ENCODE measurements around the gene CRACR2B.

The CRACR2B gene

GRCh38 chr11:855330-855674 lies 27.6 kb downstream of the CRACR2B start:
- no peak for DNase-seq

- DNase-seq: no peak
These were observed 28.1 kb downstream of the CRACR2B start for GRCh38 chr11:855796-856195.

GRCh38 chr11:856397-856796 lies 28.7 kb downstream of the CRACR2B start:
- no peak for DNase-seq

- DNase-seq: no peak
These were observed 30.5 kb downstream of the CRACR2B start for GRCh38 chr11:858053-858761.

DNA sequence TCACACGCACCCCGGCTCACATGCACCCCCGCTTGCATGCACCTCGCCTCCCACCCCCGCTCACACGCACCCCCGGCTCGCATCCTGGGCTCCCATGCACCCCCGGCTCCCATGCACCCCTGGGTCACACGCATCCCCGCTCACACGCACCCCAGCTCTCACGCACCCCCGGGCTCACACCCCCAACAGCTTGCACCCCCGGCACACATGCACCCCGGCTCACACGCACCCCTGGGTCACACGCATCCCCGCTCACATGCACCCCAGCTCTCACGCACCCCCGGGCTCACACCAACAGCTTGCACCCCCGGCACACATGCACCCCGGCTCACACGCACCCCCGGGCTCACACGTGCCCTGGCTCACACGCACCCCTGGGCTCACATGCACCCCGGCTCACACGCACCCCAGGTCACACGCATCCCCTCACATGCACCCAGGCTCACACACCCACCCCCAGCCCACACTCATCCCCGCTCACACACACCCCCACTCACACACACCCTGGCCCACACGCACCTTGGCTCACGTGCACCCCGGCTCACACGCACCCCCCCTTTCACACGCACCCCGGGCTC lies 31.1 kb downstream of the CRACR2B start:
- DNase-seq: no peak

DNA sequence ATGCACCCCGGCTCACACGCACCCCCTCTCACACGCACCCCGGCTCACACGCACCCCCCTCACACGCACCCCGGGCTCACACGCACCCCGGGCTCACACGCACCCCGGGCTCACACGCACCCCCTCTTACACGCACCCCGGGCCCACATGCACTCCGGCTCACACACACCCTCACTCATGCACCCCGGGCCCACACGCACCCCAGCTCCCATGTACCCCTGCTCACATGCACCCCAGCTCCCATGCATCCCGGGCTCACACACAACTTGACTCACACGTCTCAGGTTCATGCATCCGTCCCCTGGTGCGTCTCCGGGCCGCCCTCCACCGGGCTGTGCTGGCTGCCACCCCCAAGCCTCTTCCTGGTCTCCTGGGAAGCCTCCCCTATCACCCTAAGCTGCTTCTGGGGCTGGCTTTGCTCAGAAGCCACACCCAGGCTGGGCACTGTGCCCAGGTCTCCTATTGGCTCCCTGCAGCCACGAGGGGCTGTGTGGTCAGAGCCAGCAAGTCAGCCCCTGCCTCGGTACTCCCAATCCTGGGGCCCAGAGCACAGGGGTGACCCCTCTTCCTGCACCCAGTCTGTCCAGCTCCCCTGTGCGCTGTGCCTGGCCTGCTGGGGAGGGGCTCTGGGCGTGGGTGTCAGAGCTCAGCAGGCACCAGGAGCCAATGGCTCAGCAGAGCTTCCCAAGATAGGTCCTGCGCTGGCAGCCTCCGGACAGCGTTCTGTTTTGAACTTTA lies 31.8 kb downstream of the CRACR2B start:
- no peak for DNase-seq

DNA sequence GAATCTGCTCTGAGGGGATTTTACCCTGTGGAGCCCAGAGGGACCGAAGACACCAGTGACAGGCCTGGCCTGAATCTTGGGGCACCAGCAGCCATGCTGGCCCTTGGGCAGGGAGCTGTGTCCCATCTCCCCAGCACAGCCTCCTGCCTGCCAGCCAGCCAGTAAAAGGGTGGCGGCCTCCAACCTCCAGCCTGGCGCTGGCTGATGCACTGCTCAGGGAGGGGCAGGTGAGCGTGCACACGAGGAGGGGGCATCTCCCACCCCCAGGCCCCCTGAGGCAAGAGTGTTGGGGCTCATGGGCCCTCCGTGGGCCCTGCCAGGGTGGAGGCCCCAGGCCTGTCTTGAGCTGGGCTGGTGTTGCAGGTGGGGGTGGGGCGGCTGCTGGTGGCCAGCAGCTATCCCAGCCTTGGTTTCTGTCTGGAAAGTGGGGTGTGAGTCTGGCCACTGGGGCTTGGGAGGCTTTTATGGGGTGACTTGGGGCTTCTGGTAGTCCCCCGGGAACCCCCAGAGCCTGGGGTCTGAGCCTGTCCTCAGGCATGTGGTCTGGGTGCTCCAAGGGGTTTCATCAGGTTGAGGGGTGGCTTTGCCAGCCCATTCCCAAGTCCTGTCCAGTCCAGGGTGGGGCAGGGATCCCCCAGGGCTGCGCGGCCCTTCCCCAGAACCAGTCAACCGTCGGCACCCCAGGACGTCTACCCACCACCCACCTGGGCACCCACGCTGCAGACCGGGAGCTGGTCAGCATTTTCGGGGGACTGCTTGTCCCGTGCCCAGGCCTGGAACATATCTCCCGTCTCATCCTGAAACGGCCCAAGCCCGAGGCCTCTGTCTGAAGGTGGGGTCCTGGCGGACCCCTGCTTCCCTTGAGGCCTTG lies 32.8 kb downstream of the CRACR2B start:
- DNase-seq: no peak

GRCh38 chr11:861105-861479 lies 33.4 kb downstream of the CRACR2B start:
- DNase-seq: no peak

DNA sequence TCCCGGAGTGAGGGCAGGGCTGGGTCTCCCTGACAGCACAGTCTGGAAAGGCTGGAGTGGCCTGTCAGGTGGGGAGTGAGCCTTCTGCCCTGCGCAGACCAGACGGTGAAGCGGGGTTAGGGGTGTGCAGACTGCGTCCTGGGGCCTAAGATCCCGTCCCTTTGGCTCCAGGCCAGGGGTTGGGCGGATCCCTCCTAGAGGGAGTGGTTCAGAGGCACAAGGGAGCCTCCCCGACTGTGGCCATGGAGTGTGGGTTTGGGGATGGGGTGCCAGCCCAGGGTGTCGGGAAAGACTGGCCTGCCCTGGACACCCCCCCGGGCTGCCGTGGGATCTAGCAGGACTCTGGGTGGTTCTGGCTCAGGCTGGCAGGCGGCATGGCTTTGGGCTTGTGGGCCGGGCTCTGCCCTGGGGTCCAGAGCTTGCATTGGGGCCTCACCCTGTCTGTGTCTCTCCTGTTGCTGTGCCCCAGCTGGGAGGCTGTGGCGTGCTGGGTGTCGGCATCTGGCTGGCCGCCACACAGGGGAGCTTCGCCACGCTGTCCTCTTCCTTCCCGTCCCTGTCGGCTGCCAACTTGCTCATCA lies 34.5 kb downstream of the CRACR2B start:
- DNase-seq: no peak

- DNase-seq: no peak
These were observed 34.9 kb downstream of the CRACR2B start for GRCh38 chr11:862696-863022.

GRCh38 chr11:863023-863909 lies 35.5 kb downstream of the CRACR2B start:
- DNase-seq: no peak

DNA sequence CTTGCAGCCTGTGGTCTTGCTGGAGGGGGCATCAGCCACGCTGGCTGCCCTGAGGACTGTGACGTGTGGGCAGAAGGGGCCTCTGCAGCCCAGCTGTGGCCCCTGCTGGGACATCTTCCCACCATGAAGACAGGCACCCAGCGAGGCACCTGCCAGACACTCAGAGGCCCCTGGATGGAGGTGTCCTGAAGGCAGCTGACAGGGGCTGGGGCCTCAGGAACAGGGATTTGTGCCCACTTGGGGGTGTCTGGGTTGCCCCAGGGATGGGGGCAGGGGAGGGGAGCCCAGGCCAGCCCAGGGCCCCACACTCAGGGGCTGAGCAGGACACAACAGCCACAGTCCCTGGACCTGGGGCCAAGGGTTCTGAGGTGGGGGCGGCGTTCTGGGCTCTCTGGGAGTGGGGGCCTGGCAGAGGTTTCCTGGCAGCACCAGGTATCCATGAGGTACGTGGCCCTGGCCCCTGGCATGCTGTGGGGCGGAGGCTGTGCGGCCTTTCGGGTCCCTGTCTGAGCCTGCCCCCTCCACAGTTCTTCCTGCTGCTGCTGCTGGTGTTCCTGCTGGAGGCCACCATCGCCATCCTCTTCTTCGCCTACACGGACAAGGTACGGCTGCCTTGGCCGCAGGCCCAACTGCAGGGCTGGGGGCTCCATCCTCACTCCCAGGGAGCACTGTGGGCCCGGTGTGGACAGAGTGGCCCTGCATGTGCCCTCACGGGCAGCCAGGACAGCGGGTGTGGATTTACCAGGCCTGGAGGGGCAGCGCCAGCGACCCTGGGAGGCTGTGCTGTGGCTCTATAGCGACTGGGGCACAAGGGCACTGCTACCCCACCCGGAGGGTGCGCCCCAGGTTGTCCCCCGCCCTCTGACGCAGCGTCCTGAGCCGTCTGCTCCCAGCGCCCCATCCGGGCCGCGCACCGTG lies 36.5 kb downstream of the CRACR2B start:
- no peak for DNase-seq

- DNase-seq: no peak
These were observed 37.2 kb downstream of the CRACR2B start for GRCh38 chr11:864898-865297.

DNA sequence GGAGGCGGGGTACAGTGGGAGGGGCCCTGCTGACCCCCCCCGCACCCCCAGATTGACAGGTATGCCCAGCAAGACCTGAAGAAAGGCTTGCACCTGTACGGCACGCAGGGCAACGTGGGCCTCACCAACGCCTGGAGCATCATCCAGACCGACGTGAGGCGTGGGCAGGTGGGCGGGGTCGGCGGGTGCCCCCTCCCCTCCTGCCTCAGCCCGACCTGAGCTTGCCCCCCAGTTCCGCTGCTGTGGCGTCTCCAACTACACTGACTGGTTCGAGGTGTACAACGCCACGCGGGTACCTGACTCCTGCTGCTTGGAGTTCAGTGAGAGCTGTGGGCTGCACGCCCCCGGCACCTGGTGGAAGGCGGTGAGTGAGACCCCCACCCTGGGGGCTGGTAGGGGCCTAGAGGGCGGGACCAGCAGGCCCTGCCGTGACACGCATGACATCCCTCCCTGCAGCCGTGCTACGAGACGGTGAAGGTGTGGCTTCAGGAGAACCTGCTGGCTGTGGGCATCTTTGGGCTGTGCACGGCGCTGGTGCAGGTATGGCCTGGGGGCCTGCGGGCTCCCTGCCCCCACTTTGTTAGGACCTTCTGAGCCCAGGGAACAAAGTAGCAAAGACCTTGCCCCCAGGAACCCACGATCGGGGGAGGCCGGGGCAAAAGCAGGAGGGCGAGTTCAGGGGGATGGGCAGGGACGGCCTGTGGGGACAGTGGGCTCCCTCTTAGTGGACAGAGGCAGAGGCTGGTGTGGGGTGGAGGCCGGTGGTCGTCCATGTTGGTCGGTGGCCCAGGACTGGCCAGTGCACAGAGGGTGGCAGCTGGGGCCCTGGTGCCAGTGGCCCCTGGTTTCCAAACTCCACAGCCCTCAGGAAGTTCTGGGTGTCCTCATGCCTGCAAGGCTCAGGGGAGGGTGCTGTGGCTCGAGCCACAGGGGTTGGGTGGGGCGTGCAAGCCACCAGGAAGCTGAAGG lies 38.0 kb downstream of the CRACR2B start:
- no peak for DNase-seq

DNA sequence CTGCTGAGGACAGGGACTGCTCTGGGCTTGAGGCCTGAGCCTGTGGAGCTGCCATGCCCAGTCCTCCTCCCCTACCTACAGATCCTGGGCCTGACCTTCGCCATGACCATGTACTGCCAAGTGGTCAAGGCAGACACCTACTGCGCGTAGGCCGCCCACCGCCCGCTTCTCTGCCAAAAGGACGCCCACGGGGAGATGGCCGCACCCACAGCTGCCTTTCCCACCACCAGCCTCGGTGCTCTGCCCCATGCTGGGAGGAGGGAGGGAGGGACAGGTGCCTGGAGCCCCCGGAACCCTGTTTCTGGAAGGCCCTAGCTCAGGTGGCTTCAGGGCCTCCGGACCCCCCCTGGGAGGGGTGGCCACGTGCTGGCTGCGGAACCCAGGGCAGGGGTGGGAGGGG lies 38.8 kb downstream of the CRACR2B start:
- DNase-seq: no peak

- no peak for DNase-seq
These were observed 40.2 kb downstream of the CRACR2B start for GRCh38 chr11:867856-868358.

DNA sequence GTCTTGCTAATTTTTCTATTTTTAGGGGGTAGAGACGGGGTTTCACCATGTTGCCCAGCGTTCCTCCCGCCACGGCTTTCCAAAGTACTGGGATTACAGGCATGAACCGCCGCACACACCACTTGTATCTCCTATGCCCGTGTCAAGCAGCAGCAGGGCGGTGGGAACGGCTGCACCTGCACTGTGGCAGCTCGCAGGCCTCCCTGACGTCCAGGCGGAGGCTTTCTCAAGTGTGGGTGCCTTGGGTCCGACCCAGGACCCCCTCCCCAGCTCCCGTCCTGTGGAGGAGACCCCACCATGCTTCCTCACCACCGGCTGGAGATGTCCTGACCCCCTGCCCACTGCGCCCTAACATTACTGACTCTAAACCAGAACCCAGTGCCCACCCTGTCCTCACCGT lies 40.7 kb downstream of the CRACR2B start:
- DNase-seq: no peak

- DNase-seq: no peak
These were observed 41.1 kb downstream of the CRACR2B start for GRCh38 chr11:868802-869201.

DNA sequence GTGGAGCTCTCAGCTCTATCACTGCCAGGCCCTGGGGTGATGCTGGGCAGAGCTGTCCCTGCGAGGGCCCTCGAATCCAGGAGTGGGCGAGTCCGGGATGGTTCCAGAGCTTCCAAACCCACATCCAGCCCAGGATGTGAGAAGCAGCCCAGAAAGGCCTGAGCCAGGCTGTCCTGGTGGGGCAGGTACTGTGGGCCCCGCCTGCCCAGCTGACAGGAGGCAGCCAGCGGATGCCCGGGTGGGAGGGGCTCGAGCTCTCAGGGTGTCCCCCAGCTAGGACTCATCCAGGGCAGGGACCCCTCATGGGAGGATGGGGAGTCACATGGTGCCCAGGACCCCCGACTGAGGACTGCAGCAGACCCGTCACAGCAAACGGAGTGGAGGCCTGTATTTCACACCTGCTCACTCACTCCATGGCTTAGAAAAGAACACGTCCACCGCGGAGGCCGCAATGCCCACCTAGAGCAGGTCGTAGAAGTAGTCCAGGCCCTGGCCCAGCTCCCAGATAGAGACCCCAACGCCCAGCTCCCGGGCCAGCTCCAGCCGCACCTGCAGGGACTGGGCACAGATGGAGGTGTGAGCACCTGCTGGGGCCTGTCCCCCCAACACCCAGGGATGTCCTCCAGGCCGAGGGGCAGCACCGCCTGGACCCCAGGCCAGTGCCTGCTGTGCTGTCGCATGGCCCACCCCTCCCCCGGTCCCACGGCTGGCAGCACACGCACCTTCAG lies 41.8 kb downstream of the CRACR2B start:
- DNase-seq: no peak
